ENCODE data around the gene CHFR. TPM values are rescaled to one million over a fixed set of nuclear protein-coding genes. Genes with fewer than 3 reads are reported as not detected.
"Not testable (repeated sequence)": the region's sequence is repeated elsewhere in the genome, so short reads cannot be mapped to it uniquely, and the experiment has no call there.

The CHFR gene
- total RNA-seq, 2 experiments from 2014 or later: 75.1 to 85.6 TPM

DNA sequence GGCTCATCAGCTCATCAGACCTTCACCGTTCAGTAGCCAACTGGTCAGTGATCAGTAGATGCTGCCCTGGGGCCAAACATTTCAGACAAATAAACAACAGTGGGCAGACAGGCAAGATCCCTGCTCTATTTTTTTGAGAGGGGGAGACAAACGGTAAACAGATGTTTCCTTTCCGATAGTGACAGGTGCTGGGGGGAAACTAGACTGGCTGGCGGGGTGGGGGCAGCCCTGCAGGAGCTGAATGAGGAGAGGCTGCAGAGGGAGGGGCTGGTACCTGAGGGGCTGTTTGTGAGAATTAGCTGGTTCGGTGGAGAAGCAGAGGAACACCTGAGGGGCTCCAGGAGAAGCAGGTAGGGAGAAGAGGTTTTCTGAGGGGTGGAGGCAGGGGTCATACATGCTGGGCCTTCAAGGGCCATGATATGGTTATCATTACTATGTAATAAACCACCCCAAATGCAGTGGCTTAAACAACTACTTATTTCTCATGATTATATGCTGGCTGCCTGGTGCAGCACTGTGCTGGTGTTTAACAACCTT, 50.5 kb downstream of the CHFR start:
- Histone ChIP-seq H3K27ac (ENCODE audit: low read depth in 1 of 2, low read length in 2 of 2) (no peak overlapping the region), H3K27me3 (ENCODE audit: control insufficient read depth in 1 of 2, insufficient read depth in 2 of 2, low read length in 2 of 2) (no peaks in the 10 kb centered on the region), H3K36me3 (ENCODE audit: insufficient read depth, low read length) (peaks cover 19% of the 10 kb centered on the region), H3K9me3 (ENCODE audit: control insufficient read depth in 1 of 2, insufficient read depth in 1 of 2, low read length in 2 of 2) (no peaks in the 10 kb centered on the region), H3K4me3 (ENCODE audit: low read length) (no peak overlapping the region), H3K4me1 (ENCODE audit: insufficient read depth, low read length) (peaks cover 38% of the 10 kb centered on the region)
- Mint-ChIP-seq H3K27me3 (no peaks in the 10 kb centered on the region), H3K4me3 (peak overlapping the region; percentile 79), H3K27ac (peak overlapping the region; percentile 87), H3K9me3 (no peaks in the 10 kb centered on the region), H3K36me3 (ENCODE audit: low read depth) (peaks cover 39% of the 10 kb centered on the region), H3K4me1 (ENCODE audit: low read depth) (peaks cover 40% of the 10 kb centered on the region)
- no peak for ATAC-seq (ENCODE audit: poor library complexity)
- no peak for DNase-seq
- ChIA-PET POLR2A (interaction anchor here (1.0 kb wide), 1 partner anchor 12 kb away, joined by 4 read pairs; no protein-coding TSS in a partner anchor), CTCF (no interaction called here)
- intact Hi-C loops (cut with DNase I, micrococcal nuclease): no loop called here
- TF ChIP-seq, protein P1, sequence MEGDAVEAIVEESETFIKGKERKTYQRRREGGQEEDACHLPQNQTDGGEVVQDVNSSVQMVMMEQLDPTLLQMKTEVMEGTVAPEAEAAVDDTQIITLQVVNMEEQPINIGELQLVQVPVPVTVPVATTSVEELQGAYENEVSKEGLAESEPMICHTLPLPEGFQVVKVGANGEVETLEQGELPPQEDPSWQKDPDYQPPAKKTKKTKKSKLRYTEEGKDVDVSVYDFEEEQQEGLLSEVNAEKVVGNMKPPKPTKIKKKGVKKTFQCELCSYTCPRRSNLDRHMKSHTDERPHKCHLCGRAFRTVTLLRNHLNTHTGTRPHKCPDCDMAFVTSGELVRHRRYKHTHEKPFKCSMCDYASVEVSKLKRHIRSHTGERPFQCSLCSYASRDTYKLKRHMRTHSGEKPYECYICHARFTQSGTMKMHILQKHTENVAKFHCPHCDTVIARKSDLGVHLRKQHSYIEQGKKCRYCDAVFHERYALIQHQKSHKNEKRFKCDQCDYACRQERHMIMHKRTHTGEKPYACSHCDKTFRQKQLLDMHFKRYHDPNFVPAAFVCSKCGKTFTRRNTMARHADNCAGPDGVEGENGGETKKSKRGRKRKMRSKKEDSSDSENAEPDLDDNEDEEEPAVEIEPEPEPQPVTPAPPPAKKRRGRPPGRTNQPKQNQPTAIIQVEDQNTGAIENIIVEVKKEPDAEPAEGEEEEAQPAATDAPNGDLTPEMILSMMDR (IDR thresholded peaks at IDR 0.05): no peak

DNA sequence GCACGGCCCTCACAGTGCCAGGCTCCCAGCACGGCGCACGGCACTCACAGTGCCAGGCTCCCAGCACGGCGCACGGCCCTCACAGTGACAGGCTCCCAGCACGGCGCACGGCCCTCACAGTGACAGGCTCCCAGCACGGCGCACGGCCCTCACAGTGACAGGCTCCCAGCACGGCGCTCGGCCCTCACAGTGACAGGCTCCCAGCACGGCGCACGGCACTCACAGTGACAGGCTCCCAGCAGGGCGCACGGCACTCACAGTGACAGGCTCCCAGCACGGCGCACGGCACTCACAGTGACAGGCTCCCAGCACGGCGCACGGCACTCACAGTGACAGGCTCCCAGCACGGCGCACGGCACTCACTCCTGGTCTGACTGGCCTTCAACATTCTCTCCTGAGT, 51.2 kb downstream of the CHFR start:
- H3K27me3 Mint-ChIP-seq; POLR2A ChIA-PET; H3K9me3 Mint-ChIP-seq; ATAC-seq (ENCODE audit: poor library complexity); intact Hi-C loops (cut with DNase I, micrococcal nuclease); H3K27me3 ChIP-seq (ENCODE audit: control insufficient read depth in 1 of 2, insufficient read depth in 2 of 2, low read length in 2 of 2); DNase-seq; H3K9me3 ChIP-seq (ENCODE audit: control insufficient read depth in 1 of 2, insufficient read depth in 1 of 2, low read length in 2 of 2); H3K27ac ChIP-seq (ENCODE audit: low read depth in 1 of 2, low read length in 2 of 2); CTCF ChIA-PET: not testable (repeated sequence)
- peaks cover 38% of the 10 kb centered on the region for H3K4me1 ChIP-seq (ENCODE audit: insufficient read depth, low read length)
- peak overlapping the region; percentile 14 for H3K4me3 ChIP-seq (ENCODE audit: low read length)
- Mint-ChIP-seq H3K4me1 (ENCODE audit: low read depth) (peaks cover 40% of the 10 kb centered on the region), H3K27ac (peak overlapping the region; percentile 87), H3K4me3 (peak overlapping the region; percentile 79), H3K36me3 (ENCODE audit: low read depth) (peaks cover 34% of the 10 kb centered on the region)
- H3K36me3 ChIP-seq (ENCODE audit: insufficient read depth, low read length): peaks cover 16% of the 10 kb centered on the region

DNA sequence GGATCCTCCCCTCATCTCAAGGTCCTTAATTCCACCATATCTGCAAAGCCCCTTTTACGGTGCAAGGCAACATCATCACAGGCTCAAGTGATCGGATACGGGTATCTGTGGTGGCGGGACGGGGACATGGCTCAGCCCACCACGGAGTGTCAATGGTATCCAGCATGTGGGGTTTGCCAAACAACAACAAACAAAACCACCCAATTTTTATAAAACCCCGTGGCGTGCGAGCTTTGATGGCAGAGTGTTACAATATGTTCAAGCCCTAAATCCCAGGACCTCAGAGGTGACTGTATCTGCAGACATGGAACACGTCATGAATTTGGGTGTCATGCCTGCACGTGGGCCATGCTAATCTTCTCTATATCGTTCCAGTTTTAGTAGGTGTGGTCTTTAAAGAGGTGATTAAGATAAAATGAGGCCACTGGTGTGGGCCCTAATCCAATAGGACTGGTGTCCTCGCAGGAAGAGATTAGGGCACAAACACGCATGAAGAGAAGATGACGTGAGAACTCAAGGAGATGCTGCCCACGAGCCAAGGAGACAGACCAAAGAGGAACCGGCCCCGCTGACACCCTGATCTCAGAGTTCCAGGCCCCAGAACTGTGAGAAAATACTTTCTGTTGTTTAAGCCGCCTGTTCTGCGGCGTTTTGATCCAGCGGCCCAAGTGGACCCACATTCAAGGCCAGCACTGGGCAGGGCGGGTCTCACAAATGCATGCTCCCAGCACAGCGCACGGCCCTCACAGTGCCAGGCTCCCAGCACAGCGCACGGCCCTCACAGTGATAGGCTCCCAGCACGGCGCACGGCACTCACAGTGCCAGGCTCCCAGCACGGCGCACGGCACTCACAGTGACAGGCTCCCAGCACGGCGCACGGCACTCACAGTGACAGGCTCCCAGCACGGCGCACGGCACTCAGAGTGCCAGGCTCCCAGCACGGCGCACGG, 52.1 kb downstream of the CHFR start:
- Histone ChIP-seq H3K4me3 (ENCODE audit: low read length) (no peak overlapping the region), H3K9me3 (ENCODE audit: control insufficient read depth in 1 of 2, insufficient read depth in 1 of 2, low read length in 2 of 2) (no peaks in the 10 kb centered on the region), H3K27ac (ENCODE audit: low read depth in 1 of 2, low read length in 2 of 2) (peak overlapping the region in 1 of 2 donors; percentile 46), H3K4me1 (ENCODE audit: insufficient read depth, low read length) (peaks cover 38% of the 10 kb centered on the region), H3K27me3 (ENCODE audit: control insufficient read depth in 1 of 2, insufficient read depth in 2 of 2, low read length in 2 of 2) (no peaks in the 10 kb centered on the region), H3K36me3 (ENCODE audit: insufficient read depth, low read length) (peaks cover 8% of the 10 kb centered on the region)
- TF ChIP-seq, protein P1 (IDR thresholded peaks at IDR 0.05): no peak
- Mint-ChIP-seq H3K4me3 (peak overlapping the region; percentile 82), H3K4me1 (ENCODE audit: low read depth) (peaks cover 40% of the 10 kb centered on the region), H3K36me3 (ENCODE audit: low read depth) (peaks cover 29% of the 10 kb centered on the region), H3K9me3 (no peaks in the 10 kb centered on the region), H3K27ac (peak overlapping the region; percentile 96), H3K27me3 (no peaks in the 10 kb centered on the region)
- intact Hi-C loops (cut with DNase I, micrococcal nuclease): loop anchor here in 1 of 2 experiments (2.0 kb wide), 1 partner anchor 69 kb away; no protein-coding TSS in a partner anchor
- ATAC-seq (ENCODE audit: poor library complexity) (no peak), DNase-seq (no peak)
- ChIA-PET POLR2A (interaction anchor here (1.6 to 2.5 kb wide), 3 partner anchors 32 to 52 kb away, joined by 7 to 16 read pairs (median 9); partner anchors contain the start of gene CHFR), CTCF (interaction anchor here (0.6 to 1.5 kb wide), 2 partner anchors 15 to 69 kb away, joined by 3 to 4 read pairs; no protein-coding TSS in a partner anchor)
